Measurements from ENCODE around the gene FERMT2.

FERMT2 gene

DNA sequence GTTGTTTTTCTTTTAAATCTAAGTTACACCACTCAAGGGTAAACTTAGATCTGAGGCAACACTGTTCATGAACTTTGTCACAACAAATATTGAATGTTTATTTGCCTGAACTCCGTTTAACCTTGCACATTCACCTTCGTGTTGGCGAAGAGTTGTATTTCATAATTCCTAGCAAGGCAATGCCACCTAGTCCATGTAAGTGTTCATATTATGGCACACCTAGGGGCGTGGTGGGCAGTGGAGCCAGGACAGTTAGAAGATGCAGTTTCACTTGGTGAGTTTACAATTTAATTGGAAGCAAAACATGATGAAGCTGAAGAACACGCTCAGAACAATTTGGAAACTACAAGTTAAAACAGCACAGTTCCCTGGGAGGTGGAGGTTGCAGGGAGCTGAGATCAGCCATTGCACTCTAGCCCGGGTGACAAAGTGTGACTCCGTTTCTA lies 129.0 kb downstream of the FERMT2 start:
- DNase-seq (ENCODE audit: low read depth) = no peak

DNA sequence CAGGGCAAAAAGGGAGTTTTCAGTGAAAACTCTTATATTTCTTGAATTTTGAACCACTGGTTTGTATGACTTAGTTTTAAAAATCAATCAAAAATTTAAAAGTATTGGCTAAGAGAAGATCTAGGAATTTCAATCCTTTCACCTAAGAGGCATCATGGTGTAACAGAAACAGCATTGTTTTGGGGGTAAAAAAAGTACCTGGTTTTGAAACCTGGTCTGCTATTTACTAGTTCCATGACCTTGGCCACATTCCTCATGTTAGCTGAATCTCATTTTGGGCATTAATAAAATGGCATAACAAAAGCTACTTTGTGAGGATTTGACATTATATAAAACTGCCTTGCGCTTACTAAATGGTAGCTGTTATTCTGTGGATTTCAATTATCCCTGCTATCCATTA lies 142.7 kb downstream of the FERMT2 start:
- DNase-seq (ENCODE audit: low read depth) = no peak
